Spleen (tissue), 11 donors: Measurements from ENCODE around the gene RNF13. TPM values are rescaled to one million over a fixed set of nuclear protein-coding genes. Genes with fewer than 3 reads are reported as not detected.

ENCODE experiments used
- DNase-seq: peaks from one replicate; pipeline ENCODE4 v3.0.0-alpha.2; 2020
- H3K27ac ChIP-seq, 8 donors: fragments of 200-600 bp; sonication (generic) in 7 of 8; 1 replicate in 4 of 8; 2 replicates in 4 of 8; pipeline versions ENCODE4 v1.5.0 to v1.8.0; 2016 to 2021; ENCODE audit warnings: inconsistent platforms in 4 of 8, mild to moderate bottlenecking in 4 of 8, moderate library complexity in 1 of 8
- H3K27me3 ChIP-seq, 7 donors: fragments of 200-600 bp; sonication (generic) in 6 of 7; replicated peaks in 1 of 7; 1 replicate in 4 of 7; 2 replicates in 3 of 7; pipeline versions ENCODE4 v1.5.0 to v1.8.0; 2016 to 2021; ENCODE audit warnings: inconsistent platforms in 3 of 7, mild to moderate bottlenecking in 1 of 7
- H3K36me3 ChIP-seq, 6 donors: fragments of 200-600 bp; sonication (generic) in 5 of 6; 1 replicate in 4 of 6; 2 replicates in 2 of 6; pipeline versions ENCODE4 v1.5.0 to v1.8.0; 2016 to 2021; ENCODE audit warnings: inconsistent platforms in 2 of 6
- H3K4me1 ChIP-seq, 6 donors: fragments of 200-600 bp; sonication (generic) in 5 of 6; 1 replicate in 3 of 6; 2 replicates in 3 of 6; pipeline versions ENCODE4 v1.5.0 to v1.8.0; 2016 to 2021; ENCODE audit warnings: inconsistent platforms in 3 of 6
- H3K4me3 ChIP-seq, 8 donors: fragments of 200-600 bp; sonication (generic) in 7 of 8; 1 replicate in 4 of 8; 2 replicates in 4 of 8; pipeline versions ENCODE4 v1.5.0 to v1.8.0; 2016 to 2021; ENCODE audit warnings: inconsistent platforms in 4 of 8, mild to moderate bottlenecking in 4 of 8, moderate library complexity in 2 of 8
- H3K9me3 ChIP-seq, 8 donors: fragments of 200-600 bp; sonication (generic) in 7 of 8; 1 replicate in 4 of 8; 2 replicates in 4 of 8; pipeline versions ENCODE4 v1.5.0 to v1.8.0; 2016 to 2021; ENCODE audit warnings: inconsistent platforms in 4 of 8
- POLR2A ChIP-seq, 3 donors: fragments of 450-650 bp; IDR thresholded peaks; one replicate each; pipeline ENCODE4 v1.5.1; 2017; ENCODE audit warnings: antibody characterized with exemption in 3 of 3, mild to moderate bottlenecking in 1 of 3
- POLR2AphosphoS5 ChIP-seq, 3 donors: sonication (generic); formaldehyde crosslinking; IDR thresholded peaks; one replicate each; pipeline ENCODE4 v1.5.1; 2017; ENCODE audit warnings: antibody characterized with exemption in 3 of 3
- WGBS, 5 donors: extraction: QIAGEN DNeasy Blood & Tissue Kit in 3 of 5; methylation state at CpG; one replicate each; pipeline versions ENCODE4 v1.1.5 to v1.1.7; 2013 to 2018; 5-methylcytosine and 5-hydroxymethylcytosine counted together
- intact Hi-C: fragments of 100-400 bp; cut with DNase I; formaldehyde crosslinking; loops from one replicate; pipeline ENCODE4 v1.15.0; 2023; ENCODE audit warnings: low total_unique reads
- polyA plus RNA-seq, 3 donors: library from polyadenylated mRNA; stranded (reverse); fragments of 200-250 nt; gene quantifications; one replicate each; pipeline ENCODE4 v1.2.1, GENCODE V29; 2013
- total RNA-seq, 7 donors: library from RNA; depleted of rRNA in 3 of 7; stranded (reverse); fragments of >200 nt in 3 of 7; fragmentation: NEBNext Ultra II Directional in 4 of 7; extraction: Animal tissue kit (Norgen Biotek cat#: 25700) in 4 of 7; gene quantifications; one replicate each; pipeline versions ENCODE4 v1.1.0 to v1.2.1, GENCODE V29; 2016 to 2021
- TF ChIP-seq, protein P1 (sequence below), 11 experiments: fragments of 200-600 bp in 7 of 11; fragments of 450-650 bp in 4 of 11; sonication (generic) in 4 of 11; IDR thresholded peaks in 8 of 11; conservative IDR thresholded peaks in 3 of 11; 1 replicate in 7 of 11; 2 replicates in 4 of 11; pipeline versions ENCODE4 v1.4.0 to v1.8.0; 2016 to 2021; ENCODE audit warnings: antibody characterized with exemption in 11 of 11, inconsistent platforms in 4 of 11, mild to moderate bottlenecking in 1 of 11
- donor health status: healthy with polysubstance abuse.
- donor health status: DM: no; HTN: no; CAD: no; lungs with moderate emphysema.
- donor health status: DM: no; HTN: no; CAD: no.
- donor health status: Bipolar disorder and iron deficiency.
- donor health status: healthy.
- donor health status: DM: no; HTN: no; CAD: no.
- donor health status: DM: yes; HTN: yes; CAD: no.

The RNF13 gene
- total and polyA plus RNA-seq, 10 donors = 30.7 to 137 (median 111) TPM

DNA sequence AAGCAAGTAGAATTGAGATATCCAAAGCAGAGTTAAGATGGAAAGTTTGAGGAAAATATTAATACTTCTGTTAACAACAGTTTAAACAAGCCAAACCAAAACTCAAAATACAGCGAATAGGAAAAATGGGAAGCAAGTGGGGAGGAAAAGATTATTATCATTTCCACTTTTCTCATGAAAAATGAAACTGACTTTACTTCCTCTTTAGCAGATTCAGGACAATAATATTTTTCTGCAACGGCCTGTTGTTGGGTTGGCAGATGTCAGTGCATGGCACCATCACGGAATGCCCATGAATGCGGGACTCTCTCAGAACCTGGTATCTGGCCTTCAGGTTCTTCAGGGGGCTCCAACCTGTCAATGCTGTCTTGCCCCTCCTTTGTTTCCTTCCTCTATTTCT, 31.8 kb upstream of the RNF13 start:
- Histone ChIP-seq H3K27me3 (no peaks in the 10 kb centered on the region), H3K36me3 (no peaks in the 10 kb centered on the region), H3K4me1 (peaks cover 3 to 40% (median 16%) of the 10 kb centered on the region in 6 donors), H3K27ac (peak overlapping the region; percentile 19 to 75 (median 60)), H3K9me3 (no peaks in the 10 kb centered on the region), H3K4me3 (peak overlapping the region in 1 of 8 donors; percentile 42)
- TF ChIP-seq POLR2A (IDR thresholded peaks at IDR 0.05) = no peak
- DNase-seq = no peak
- intact Hi-C loops = no loop called here
- 28 to 39% (median 34%) methylated on average over 4 of the region's 4 CpGs for WGBS, 5 donors

GRCh38 chr3:149781741-149782140, 31.3 kb upstream of the RNF13 start:
- intact Hi-C loops = no loop called here
- no peaks in the 10 kb centered on the region for H3K36me3 ChIP-seq
- H3K27me3 ChIP-seq = no peaks in the 10 kb centered on the region
- no peak for DNase-seq
- peak overlapping the region in 1 of 8 donors; percentile 42 for H3K4me3 ChIP-seq
- H3K27ac ChIP-seq = peak overlapping the region in 7 of 8 donors; percentile 43 to 75 (median 66)
- WGBS, 5 donors = 73 to 91% (median 86%) methylated on average over 3 of the region's 3 CpGs
- H3K9me3 ChIP-seq = no peaks in the 10 kb centered on the region
- TF ChIP-seq POLR2AphosphoS5 (IDR thresholded peaks at IDR 0.05) (no peak), POLR2A (IDR thresholded peaks at IDR 0.05) (no peak)
- TF ChIP-seq, protein P1, sequence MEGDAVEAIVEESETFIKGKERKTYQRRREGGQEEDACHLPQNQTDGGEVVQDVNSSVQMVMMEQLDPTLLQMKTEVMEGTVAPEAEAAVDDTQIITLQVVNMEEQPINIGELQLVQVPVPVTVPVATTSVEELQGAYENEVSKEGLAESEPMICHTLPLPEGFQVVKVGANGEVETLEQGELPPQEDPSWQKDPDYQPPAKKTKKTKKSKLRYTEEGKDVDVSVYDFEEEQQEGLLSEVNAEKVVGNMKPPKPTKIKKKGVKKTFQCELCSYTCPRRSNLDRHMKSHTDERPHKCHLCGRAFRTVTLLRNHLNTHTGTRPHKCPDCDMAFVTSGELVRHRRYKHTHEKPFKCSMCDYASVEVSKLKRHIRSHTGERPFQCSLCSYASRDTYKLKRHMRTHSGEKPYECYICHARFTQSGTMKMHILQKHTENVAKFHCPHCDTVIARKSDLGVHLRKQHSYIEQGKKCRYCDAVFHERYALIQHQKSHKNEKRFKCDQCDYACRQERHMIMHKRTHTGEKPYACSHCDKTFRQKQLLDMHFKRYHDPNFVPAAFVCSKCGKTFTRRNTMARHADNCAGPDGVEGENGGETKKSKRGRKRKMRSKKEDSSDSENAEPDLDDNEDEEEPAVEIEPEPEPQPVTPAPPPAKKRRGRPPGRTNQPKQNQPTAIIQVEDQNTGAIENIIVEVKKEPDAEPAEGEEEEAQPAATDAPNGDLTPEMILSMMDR (IDR thresholded peaks at IDR 0.05 in 8 of 11, conservative IDR thresholded peaks at IDR 0.05 in 3 of 11) = no peak
- peaks cover 3 to 40% (median 16%) of the 10 kb centered on the region in 6 donors for H3K4me1 ChIP-seq

DNA sequence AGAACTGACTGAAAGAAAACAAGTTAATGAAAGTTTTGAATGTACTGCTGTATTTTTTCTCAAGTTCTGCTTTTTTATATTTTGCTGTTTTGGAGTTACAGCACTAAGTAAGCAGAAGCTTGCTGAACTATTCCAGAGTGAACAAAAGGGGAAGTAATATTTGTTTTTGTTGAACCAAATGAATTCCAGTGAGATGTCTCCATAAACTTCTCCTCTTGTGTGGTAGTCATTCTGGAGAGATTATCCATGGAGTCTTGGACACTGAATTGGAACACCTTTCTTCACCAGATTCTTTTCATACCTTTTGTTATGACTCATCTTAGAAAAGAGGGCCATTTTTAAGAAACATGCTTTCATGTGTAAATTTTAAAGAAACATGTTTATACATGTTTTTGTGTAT, 29.4 kb upstream of the RNF13 start:
- Histone ChIP-seq H3K4me3 (peak overlapping the region in 1 of 8 donors; percentile 24), H3K27ac (peak overlapping the region in 5 of 8 donors; percentile 17 to 75 (median 67)), H3K36me3 (no peaks in the 10 kb centered on the region), H3K4me1 (peaks cover 3 to 40% (median 16%) of the 10 kb centered on the region in 6 donors), H3K9me3 (no peaks in the 10 kb centered on the region), H3K27me3 (peaks cover 0 to 3% (median 0%) of the 10 kb centered on the region in 7 donors)
- intact Hi-C loops = no loop called here
- DNase-seq = no peak
- TF ChIP-seq POLR2A (IDR thresholded peaks at IDR 0.05) (no peak), POLR2AphosphoS5 (IDR thresholded peaks at IDR 0.05) (no peak)
- TF ChIP-seq, protein P1 (IDR thresholded peaks at IDR 0.05 in 8 of 11, conservative IDR thresholded peaks at IDR 0.05 in 3 of 11) = no peak

DNA sequence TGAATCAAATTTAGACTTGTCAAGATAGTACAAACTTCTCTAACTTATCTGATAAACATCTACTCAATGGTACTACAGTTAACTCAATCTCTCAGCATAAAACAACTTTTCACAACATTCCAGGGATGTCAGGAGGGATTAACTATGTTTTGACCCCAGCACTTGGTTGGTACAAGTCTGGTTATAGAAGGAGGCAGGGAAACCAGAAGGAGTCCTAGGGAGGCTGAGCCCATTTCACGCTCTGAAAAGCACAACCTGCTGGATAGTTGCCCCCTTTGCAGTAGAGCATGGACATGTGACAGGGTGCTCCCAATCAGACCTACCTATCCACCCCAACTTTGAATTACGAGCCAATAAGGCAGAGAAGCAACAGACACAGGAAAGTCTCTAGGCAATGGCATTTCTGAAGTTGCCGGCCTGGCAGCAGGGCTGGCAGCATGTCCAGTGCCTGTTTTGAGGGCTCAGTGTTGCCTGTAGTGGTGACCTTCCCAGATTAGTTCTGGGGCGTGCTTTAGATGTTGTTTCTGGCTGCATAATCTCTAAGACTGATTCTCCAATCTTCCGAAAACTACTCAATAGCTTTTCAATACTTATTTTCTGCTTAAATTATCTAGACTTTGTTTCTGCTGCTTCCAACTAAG, 28.8 kb upstream of the RNF13 start:
- no peak for TF ChIP-seq POLR2A (IDR thresholded peaks at IDR 0.05)
- TF ChIP-seq, protein P1 (IDR thresholded peaks at IDR 0.05 in 8 of 11, conservative IDR thresholded peaks at IDR 0.05 in 3 of 11) = no peak
- TF ChIP-seq POLR2AphosphoS5 (IDR thresholded peaks at IDR 0.05) = no peak
- H3K4me1 ChIP-seq = peaks cover 3 to 40% (median 16%) of the 10 kb centered on the region in 6 donors
- WGBS, 5 donors = 77 to 93% (median 89%) methylated on average over 5 of the region's 5 CpGs

More for the DNA sequence above, 28.8 kb upstream of the RNF13 start:
- H3K9me3 ChIP-seq = no peaks in the 10 kb centered on the region
- no peaks in the 10 kb centered on the region for H3K36me3 ChIP-seq
- no peak overlapping the region for H3K4me3 ChIP-seq
- intact Hi-C loops = no loop called here
- peaks cover 0 to 3% (median 0%) of the 10 kb centered on the region in 7 donors for H3K27me3 ChIP-seq
- H3K27ac ChIP-seq = peak overlapping the region in 4 of 8 donors; percentile 66 to 75 (median 68)
- DNase-seq = no peak
